Pancreas (tissue), 10 donors: ENCODE measurements around the gene HYAL2. TPM values are rescaled to one million over a fixed set of nuclear protein-coding genes. Genes with fewer than 3 reads are reported as not detected.

Experiments
- ATAC-seq, 4 donors: fragments of 200-7000 bp; cut with Tn5 transposase; one replicate each; pipeline versions ENCODE4 v1.8.0 to v1.9.1; 2020; ENCODE audit warnings: mild to moderate bottlenecking in 4 of 4, moderate library complexity in 4 of 4
- DNase-seq, 6 donors: peaks; one replicate each; pipeline ENCODE4 v3.0.0-alpha.2; 2020
- FAIRE-seq: peaks from 2 replicates; lab custom pipeline; 2012; peaks lifted over from hg19 to GRCh38; lab: Jason Lieb, UNC
- H3K27ac ChIP-seq, 4 donors: fragments of 200-600 bp; sonication (generic); 1 replicate in 3 of 4; 2 replicates in 1 of 4; pipeline versions ENCODE4 v1.5.0 to v1.8.0; 2020
- H3K27me3 ChIP-seq, 4 donors: fragments of 200-600 bp; one replicate each; pipeline ENCODE4 v1.8.0; 2021
- H3K36me3 ChIP-seq, 3 donors: fragments of 200-600 bp; sonication (generic) in 1 of 3; one replicate each; pipeline versions ENCODE4 v1.5.0 to v1.8.0; 2020 to 2021
- H3K4me1 ChIP-seq, 3 donors: fragments of 200-600 bp; one replicate each; pipeline ENCODE4 v1.8.0; 2021
- H3K4me3 ChIP-seq, 4 donors: fragments of 200-600 bp; sonication (generic) in 2 of 4; one replicate each; pipeline versions ENCODE4 v1.5.0 to v1.8.0; 2020 to 2021
- H3K9me3 ChIP-seq, 4 donors: fragments of 200-600 bp; one replicate each; pipeline ENCODE4 v1.8.0; 2021
- WGBS, 2 donors: extraction: QIAGEN DNeasy Blood & Tissue Kit; methylation state at CpG; one replicate each; pipeline ENCODE4 v1.1.7; 2013; 5-methylcytosine and 5-hydroxymethylcytosine counted together
- intact Hi-C, 3 donors: fragments of 100-400 bp; cut with DNase I; formaldehyde crosslinking; loops; one replicate each; pipeline versions ENCODE4 v1.11.1 to v1.14.2; 2022
- polyA plus RNA-seq, 2 donors: library from polyadenylated mRNA; stranded (reverse); fragments of 200-250 nt; gene quantifications; one replicate each; pipeline ENCODE4 v1.2.3, GENCODE V29; 2013
- total RNA-seq, 6 donors: library from RNA; stranded (reverse); fragmentation: NEBNext Ultra II Directional in 4 of 6; extraction: Animal tissue kit (Norgen Biotek cat#: 25700) in 4 of 6; gene quantifications; one replicate each; pipeline versions ENCODE4 v1.2.1 to v1.2.4, GENCODE V29; 2021 to 2023
- TF ChIP-seq, protein P1 (sequence below), 4 donors: fragments of 200-600 bp; sonication (generic) in 3 of 4; IDR thresholded peaks; one replicate each; pipeline versions ENCODE4 v1.5.0 to v1.8.0; 2021; ENCODE audit warnings: antibody characterized with exemption in 4 of 4
- donor health status: healthy with polysubstance abuse.
- donor health status: DM: no; HTN: no; CAD: no; lungs with moderate emphysema.
- donor health status: DM: no; HTN: no; CAD: no.
- donor health status: control.
- donor health status: control.
- donor health status: Bipolar disorder and iron deficiency.
- donor health status: DM: yes; HTN: yes; CAD: no.
- donor health status: DM: no; HTN: no; CAD: no.
- donor health status: DM: no; HTN: no; CAD: no.
- donor health status: DM: yes; HTN: yes; CAD: no.

The HYAL2 gene
- total and polyA plus RNA-seq, 8 donors = 6.3 to 39.5 (median 14.3) TPM

DNA sequence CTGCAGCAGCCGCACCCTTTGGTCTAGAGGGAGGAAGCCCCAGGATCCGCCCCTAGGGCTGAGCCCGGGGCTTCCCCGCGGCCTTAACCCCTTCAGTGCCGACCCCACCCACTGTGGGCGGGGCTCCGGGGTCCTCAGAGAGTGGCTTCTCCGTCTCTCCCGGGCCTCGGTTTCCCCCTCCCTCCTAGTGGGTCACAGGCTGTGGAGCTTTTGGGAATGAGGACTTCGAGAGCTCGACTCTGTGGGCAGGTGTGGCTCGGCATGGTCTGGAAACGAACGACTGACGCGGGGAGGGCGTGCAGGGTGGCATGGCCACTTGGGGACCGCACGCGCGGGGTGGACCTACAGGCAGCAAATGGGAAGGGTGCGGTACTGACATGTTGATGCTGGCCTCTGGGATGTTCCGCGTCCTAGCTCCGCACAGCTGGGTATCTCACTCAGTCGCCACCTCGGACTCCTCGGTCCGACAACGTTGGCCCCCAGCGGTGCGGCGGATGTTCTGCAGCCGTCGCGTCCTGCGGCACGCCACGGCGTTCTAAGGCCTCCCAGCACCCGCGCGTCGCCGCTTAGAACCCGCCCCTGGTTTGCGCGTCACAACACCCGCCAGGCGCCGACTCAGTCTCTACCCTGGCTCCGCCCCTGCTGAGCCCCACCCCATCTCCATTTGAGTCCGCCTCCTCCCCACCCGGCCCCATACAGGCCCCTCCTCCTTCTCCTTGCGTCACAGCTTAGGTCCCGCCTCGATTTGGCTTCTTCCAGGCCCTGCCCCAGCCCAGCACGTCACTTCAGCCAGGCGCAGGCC is 23.5 kb downstream of the HYAL2 start, which contains the start of the genes HYAL3 and NAA80:
HYAL3 (minus strand) TSS at position 570 of the 802 bp plus-strand sequence. CDS start 3,803 bp downstream, outside the sequence.
NAA80 (minus strand) TSS at position 570 of the 802 bp plus-strand sequence. CDS start 1,942 bp downstream, outside the sequence.
- Histone ChIP-seq H3K36me3 (no peaks in the 10 kb centered on the region), H3K9me3 (no peaks in the 10 kb centered on the region), H3K27ac (peak within 1 kb of the TSS; percentile 61 to 83 (median 79)), H3K4me1 (peaks cover 11 to 14% (median 11%) of the 10 kb centered on the region in 3 donors), H3K4me3 (peak within 1 kb of the TSS; percentile 21 to 67 (median 52)), H3K27me3 (no peaks in the 10 kb centered on the region)
- TF ChIP-seq, protein P1, sequence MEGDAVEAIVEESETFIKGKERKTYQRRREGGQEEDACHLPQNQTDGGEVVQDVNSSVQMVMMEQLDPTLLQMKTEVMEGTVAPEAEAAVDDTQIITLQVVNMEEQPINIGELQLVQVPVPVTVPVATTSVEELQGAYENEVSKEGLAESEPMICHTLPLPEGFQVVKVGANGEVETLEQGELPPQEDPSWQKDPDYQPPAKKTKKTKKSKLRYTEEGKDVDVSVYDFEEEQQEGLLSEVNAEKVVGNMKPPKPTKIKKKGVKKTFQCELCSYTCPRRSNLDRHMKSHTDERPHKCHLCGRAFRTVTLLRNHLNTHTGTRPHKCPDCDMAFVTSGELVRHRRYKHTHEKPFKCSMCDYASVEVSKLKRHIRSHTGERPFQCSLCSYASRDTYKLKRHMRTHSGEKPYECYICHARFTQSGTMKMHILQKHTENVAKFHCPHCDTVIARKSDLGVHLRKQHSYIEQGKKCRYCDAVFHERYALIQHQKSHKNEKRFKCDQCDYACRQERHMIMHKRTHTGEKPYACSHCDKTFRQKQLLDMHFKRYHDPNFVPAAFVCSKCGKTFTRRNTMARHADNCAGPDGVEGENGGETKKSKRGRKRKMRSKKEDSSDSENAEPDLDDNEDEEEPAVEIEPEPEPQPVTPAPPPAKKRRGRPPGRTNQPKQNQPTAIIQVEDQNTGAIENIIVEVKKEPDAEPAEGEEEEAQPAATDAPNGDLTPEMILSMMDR (IDR thresholded peaks at IDR 0.05) = peak in 2 of 4 donors; percentile 8 to 31
- ATAC-seq (peak; percentile 87 to 92 (median 89)), DNase-seq (peak; percentile 96 to 100 (median 99)), FAIRE-seq (peak; percentile 98)
- WGBS, 2 donors = 0 to 1% methylated on average over 56 to 61 of the region's 61 CpGs
- intact Hi-C loops = no loop called here

DNA sequence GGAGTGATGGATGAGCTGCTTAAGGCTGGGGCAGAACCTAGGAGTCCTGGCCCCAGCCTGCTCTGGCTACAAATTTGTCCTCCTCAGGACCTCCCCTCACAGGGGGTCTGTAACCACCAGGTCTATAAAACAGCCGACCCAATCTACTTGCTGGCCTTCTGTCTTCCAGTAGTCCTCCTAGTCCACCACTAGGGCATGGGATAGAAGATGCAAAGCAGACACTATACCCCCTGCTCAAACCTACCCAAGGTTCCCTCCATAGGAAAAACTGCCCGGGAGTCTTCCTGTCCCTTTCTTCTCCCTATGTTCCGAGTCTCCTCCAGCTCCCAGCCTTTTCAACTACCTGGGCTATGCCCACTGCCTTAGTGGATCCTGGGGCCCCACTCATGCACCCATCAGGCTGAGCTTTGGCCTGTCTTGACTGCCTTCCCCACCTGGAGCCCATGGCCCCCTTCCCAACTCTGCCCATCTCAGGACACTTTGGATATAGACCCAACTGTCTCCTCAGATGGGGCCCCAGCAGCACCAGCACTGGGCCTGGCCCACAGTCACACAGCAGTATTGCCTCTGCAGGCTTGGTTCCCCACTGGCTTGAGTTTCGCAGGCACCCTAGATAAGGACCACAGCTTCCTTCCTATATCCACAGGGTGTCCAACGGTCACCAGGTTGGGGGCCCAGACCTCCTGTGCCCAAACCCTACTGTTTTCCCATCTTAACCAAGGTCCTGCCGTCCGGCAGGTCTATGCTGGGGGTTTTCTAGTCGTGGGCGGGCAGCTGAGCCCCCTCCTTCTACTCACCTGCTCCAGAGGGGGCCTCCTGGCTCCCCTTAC is 24.4 kb downstream of the HYAL2 start:
- Histone ChIP-seq H3K27me3 (no peaks in the 10 kb centered on the region), H3K4me1 (peaks cover 15 to 17% (median 16%) of the 10 kb centered on the region in 3 donors), H3K9me3 (no peaks in the 10 kb centered on the region), H3K36me3 (no peaks in the 10 kb centered on the region), H3K4me3 (peak overlapping the region in 3 of 4 donors; percentile 48 to 67 (median 55)), H3K27ac (peak overlapping the region; percentile 61 to 83 (median 79))
- WGBS, 2 donors = 56 to 58% methylated on average over 9 of the region's 9 CpGs
- ATAC-seq (no peak), DNase-seq (no peak), FAIRE-seq (no peak)
- TF ChIP-seq, protein P1 (IDR thresholded peaks at IDR 0.05) = no peak
- intact Hi-C loops = no loop called here

DNA sequence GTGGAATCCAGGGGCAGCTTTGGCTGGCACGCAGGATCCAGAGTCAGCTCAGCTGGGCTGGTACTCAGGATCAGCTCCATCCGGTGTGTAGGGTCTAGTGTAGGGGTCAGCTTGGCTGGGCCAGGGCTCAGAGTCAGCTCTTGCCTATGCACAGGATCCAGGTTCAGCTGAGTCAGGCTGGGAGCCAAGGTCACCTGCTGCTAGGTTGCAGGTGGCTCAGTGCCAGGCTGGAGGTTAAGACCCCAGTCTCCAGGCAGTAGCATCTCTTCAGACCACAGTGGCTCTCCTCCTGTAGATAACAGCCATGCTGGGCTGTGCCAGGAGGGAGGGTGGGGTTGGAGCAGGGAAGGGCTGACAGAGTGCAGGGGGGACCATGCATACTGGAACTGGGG is 25.2 kb downstream of the HYAL2 start:
- peak in 3 of 6 donors; percentile 52 to 84 (median 71) for DNase-seq
- no peaks in the 10 kb centered on the region for H3K27me3 ChIP-seq
- peaks cover 21 to 22% (median 21%) of the 10 kb centered on the region in 3 donors for H3K4me1 ChIP-seq
- no peak for ATAC-seq
- TF ChIP-seq, protein P1 (IDR thresholded peaks at IDR 0.05) = no peak
- FAIRE-seq = no peak
- intact Hi-C loops = no loop called here
- WGBS, 2 donors = 39 to 57% methylated on average over 2 of the region's 2 CpGs
- no peaks in the 10 kb centered on the region for H3K9me3 ChIP-seq
- no peaks in the 10 kb centered on the region for H3K36me3 ChIP-seq
- H3K27ac ChIP-seq = no peak overlapping the region
- no peak overlapping the region for H3K4me3 ChIP-seq

DNA sequence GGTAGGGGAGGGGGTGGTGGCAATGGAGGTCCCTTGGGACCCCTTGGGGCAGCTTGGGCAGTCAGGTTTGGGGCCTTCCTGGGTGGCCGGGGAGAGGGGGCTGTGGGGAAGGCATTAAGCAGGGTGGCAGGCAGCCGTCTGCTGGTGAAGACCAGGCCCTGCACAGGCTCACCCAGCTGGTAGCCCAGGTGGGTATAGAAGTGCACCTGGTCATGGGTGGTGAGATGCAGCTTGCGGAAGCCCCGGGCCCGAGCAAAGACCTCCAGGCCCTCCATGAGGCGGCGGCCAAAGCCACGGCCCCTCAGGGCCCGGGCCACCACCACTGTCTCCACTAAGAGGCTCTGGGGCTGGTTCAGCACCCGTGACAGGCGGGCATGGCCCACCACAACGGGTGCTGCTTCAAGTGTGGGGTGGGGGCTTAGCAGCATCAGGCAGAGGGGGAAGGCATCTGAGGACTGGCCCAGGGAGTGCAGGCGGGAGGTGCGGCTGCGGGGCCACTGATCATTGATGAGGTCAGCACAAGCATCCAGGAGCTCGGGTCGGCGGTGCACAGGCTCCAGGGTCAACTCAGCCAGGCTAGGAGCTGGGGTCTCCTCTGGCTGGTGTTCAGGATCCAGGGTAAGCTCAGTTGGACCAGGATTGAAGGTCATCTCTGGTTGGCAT is 25.7 kb downstream of the HYAL2 start:
- peak in 2 of 6 donors; percentile 31 to 77 for DNase-seq
- no peak for FAIRE-seq

More for the DNA sequence above, 25.7 kb downstream of the HYAL2 start:
- Histone ChIP-seq H3K4me3 (no peak overlapping the region), H3K36me3 (no peaks in the 10 kb centered on the region), H3K9me3 (no peaks in the 10 kb centered on the region), H3K27me3 (no peaks in the 10 kb centered on the region), H3K4me1 (peaks cover 21 to 22% (median 21%) of the 10 kb centered on the region in 3 donors), H3K27ac (no peak overlapping the region)
- WGBS, 2 donors = 88 to 89% methylated on average over 18 of the region's 18 CpGs
- TF ChIP-seq, protein P1 (IDR thresholded peaks at IDR 0.05) = no peak
- ATAC-seq = no peak
- intact Hi-C loops = no loop called here
